ENCODE measurements around the gene SIK2. TPM values are rescaled to one million over a fixed set of nuclear protein-coding genes. Genes with fewer than 3 reads are reported as not detected.
"Not testable (repeated sequence)": the region's sequence is repeated elsewhere in the genome, so short reads cannot be mapped to it uniquely, and the experiment has no call there.

The SIK2 gene
- total RNA-seq, 3 donors from 2014 or later (not counting 1 experiment from before 2014, with no cell fraction given), result 7.1 to 14.3 (median 8.4) TPM

GRCh38 chr11:111645657-111646316, 43.5 kb downstream of the SIK2 start:
- Histone ChIP-seq H3K27ac (ENCODE audit: low read length) (no peak overlapping the region), H3K4me1 (ENCODE audit: control insufficient read depth, insufficient read depth, low read length) (no peaks in the 10 kb centered on the region), H3K36me3 (ENCODE audit: control insufficient read depth, insufficient read depth, low read length) (no peaks in the 10 kb centered on the region), H3K4me3 (ENCODE audit: low read length) (no peak overlapping the region), H3K27me3 (ENCODE audit: control insufficient read depth, insufficient read depth, low read length) (no peaks in the 10 kb centered on the region), H3K9me3 (ENCODE audit: control insufficient read depth, insufficient read depth, low read length) (no peaks in the 10 kb centered on the region)
- WGBS (ENCODE audit: insufficient coverage), result 98% methylated on average over 5 of the region's 9 CpGs
- Mint-ChIP-seq H3K4me1 (peaks cover 5% of the 10 kb centered on the region in 2 donors), H3K27ac (no peak overlapping the region), H3K27me3 (ENCODE audit: low read depth in 2 of 2) (no peaks in the 10 kb centered on the region), H3K36me3 (no peaks in the 10 kb centered on the region), H3K9me3 (no peaks in the 10 kb centered on the region), H3K4me3 (no peak overlapping the region)
- TF ChIP-seq CTCF (IDR thresholded peaks at IDR 0.05), result no peak
- DNase-seq (no peak), ATAC-seq (no peak)
- intact Hi-C loops (cut with micrococcal nuclease), result no loop called here

GRCh38 chr11:111651336-111651735, 49.1 kb downstream of the SIK2 start:
- H3K9me3 Mint-ChIP-seq; H3K4me3 Mint-ChIP-seq; intact Hi-C loops (cut with micrococcal nuclease); H3K9me3 ChIP-seq (ENCODE audit: control insufficient read depth, insufficient read depth, low read length); DNase-seq; H3K27ac ChIP-seq (ENCODE audit: low read length); ATAC-seq; H3K4me1 ChIP-seq (ENCODE audit: control insufficient read depth, insufficient read depth, low read length); H3K4me1 Mint-ChIP-seq; H3K27me3 ChIP-seq (ENCODE audit: control insufficient read depth, insufficient read depth, low read length); H3K27me3 Mint-ChIP-seq (ENCODE audit: low read depth in 2 of 2); H3K27ac Mint-ChIP-seq; H3K36me3 Mint-ChIP-seq; H3K36me3 ChIP-seq (ENCODE audit: control insufficient read depth, insufficient read depth, low read length); H3K4me3 ChIP-seq (ENCODE audit: low read length): not testable (repeated sequence)
- whole genome bisulfite sequencing (ENCODE audit: insufficient coverage), result 98% methylated on average over 4 of the region's 5 CpGs

GRCh38 chr11:111652184-111652583, 49.9 kb downstream of the SIK2 start:
- no peak for ATAC-seq
- no peak for DNase-seq
- intact Hi-C loops (cut with micrococcal nuclease), result no loop called here
- H3K27me3 ChIP-seq (ENCODE audit: control insufficient read depth, insufficient read depth, low read length), result no peaks in the 10 kb centered on the region
- Mint-ChIP-seq H3K4me3 (no peak overlapping the region), H3K36me3 (no peaks in the 10 kb centered on the region), H3K27me3 (ENCODE audit: low read depth in 2 of 2) (no peaks in the 10 kb centered on the region), H3K9me3 (no peaks in the 10 kb centered on the region), H3K27ac (no peak overlapping the region), H3K4me1 (no peaks in the 10 kb centered on the region)
- H3K27ac ChIP-seq (ENCODE audit: low read length), result no peak overlapping the region
- no peaks in the 10 kb centered on the region for H3K4me1 ChIP-seq (ENCODE audit: control insufficient read depth, insufficient read depth, low read length)
- H3K4me3 ChIP-seq (ENCODE audit: low read length), result no peak overlapping the region
- H3K9me3 ChIP-seq (ENCODE audit: control insufficient read depth, insufficient read depth, low read length), result no peaks in the 10 kb centered on the region
- no peaks in the 10 kb centered on the region for H3K36me3 ChIP-seq (ENCODE audit: control insufficient read depth, insufficient read depth, low read length)
- TF ChIP-seq CTCF (IDR thresholded peaks at IDR 0.05), result no peak
- 95% methylated on average over 2 of the region's 2 CpGs for whole genome bisulfite sequencing (ENCODE audit: insufficient coverage)

- H3K27me3 ChIP-seq (ENCODE audit: control insufficient read depth, insufficient read depth, low read length), result no peaks in the 10 kb centered on the region
- no peaks in the 10 kb centered on the region for H3K36me3 ChIP-seq (ENCODE audit: control insufficient read depth, insufficient read depth, low read length)
- Mint-ChIP-seq H3K9me3 (no peaks in the 10 kb centered on the region), H3K27me3 (ENCODE audit: low read depth in 2 of 2) (no peaks in the 10 kb centered on the region), H3K4me3 (no peak overlapping the region), H3K27ac (no peak overlapping the region), H3K4me1 (no peaks in the 10 kb centered on the region), H3K36me3 (no peaks in the 10 kb centered on the region)
- DNase-seq (no peak), ATAC-seq (no peak)
- no peaks in the 10 kb centered on the region for H3K4me1 ChIP-seq (ENCODE audit: control insufficient read depth, insufficient read depth, low read length)
- H3K4me3 ChIP-seq (ENCODE audit: low read length), result no peak overlapping the region
- H3K27ac ChIP-seq (ENCODE audit: low read length), result no peak overlapping the region
- no peak for TF ChIP-seq CTCF (IDR thresholded peaks at IDR 0.05)
- intact Hi-C loops (cut with micrococcal nuclease), result no loop called here
- no peaks in the 10 kb centered on the region for H3K9me3 ChIP-seq (ENCODE audit: control insufficient read depth, insufficient read depth, low read length)
These were observed 52.4 kb downstream of the SIK2 start for GRCh38 chr11:111654601-111655000.

All from natural killer cell (primary cell).